Endothelial cell (in vitro differentiated cells): ENCODE data around the gene VTCN1. TPM values are rescaled to one million over a fixed set of nuclear protein-coding genes. Genes with fewer than 3 reads are reported as not detected.

ENCODE experiments used
- DNase-seq: peaks from one replicate; pipeline ENCODE4 v3.0.0; 2021; ENCODE audit warnings: low spot score
- H3K27ac Mint-ChIP-seq: one replicate; pipeline ENCODE4 v1.8.0; 2021; ENCODE audit warnings: mixed read lengths, inconsistent platforms; ENCODE audit not compliant: unreplicated experiment
- H3K27me3 Mint-ChIP-seq: one replicate; pipeline ENCODE4 v1.8.0; 2021; ENCODE audit warnings: mild to moderate bottlenecking, moderate library complexity, mixed read lengths, inconsistent platforms; ENCODE audit not compliant: unreplicated experiment
- H3K36me3 Mint-ChIP-seq: one replicate; pipeline ENCODE4 v1.8.0; 2021; ENCODE audit warnings: mild to moderate bottlenecking, low read depth, mixed read lengths, inconsistent platforms; ENCODE audit not compliant: unreplicated experiment
- H3K4me1 Mint-ChIP-seq: one replicate; pipeline ENCODE4 v1.8.0; 2021; ENCODE audit warnings: mild to moderate bottlenecking, mixed read lengths, inconsistent platforms; ENCODE audit not compliant: unreplicated experiment
- H3K4me3 Mint-ChIP-seq: one replicate; pipeline ENCODE4 v1.8.0; 2021; ENCODE audit warnings: mild to moderate bottlenecking, mixed read lengths, inconsistent platforms; ENCODE audit not compliant: unreplicated experiment
- H3K9me3 Mint-ChIP-seq: one replicate; pipeline ENCODE4 v1.8.0; 2021; ENCODE audit warnings: mixed read lengths, inconsistent platforms; ENCODE audit not compliant: unreplicated experiment
- total RNA-seq: library from RNA; stranded (reverse); fragmentation: NEBNext Ultra II Directional; extraction: Animal tissue kit (Norgen Biotek cat#: 25700); gene quantifications from one replicate; pipeline ENCODE4 v1.2.1, GENCODE V29; 2021; ENCODE audit not compliant: unreplicated experiment
- TF ChIP-seq, protein P1 (sequence below): fragments of 200-600 bp; sonication (generic); IDR thresholded peaks from one replicate; pipeline ENCODE4 v1.5.0; 2021; ENCODE audit warnings: antibody characterized with exemption; ENCODE audit not compliant: unreplicated experiment

Gene VTCN1
- total RNA-seq, 1 donor from 2014 or later, result 0.23 TPM

DNA sequence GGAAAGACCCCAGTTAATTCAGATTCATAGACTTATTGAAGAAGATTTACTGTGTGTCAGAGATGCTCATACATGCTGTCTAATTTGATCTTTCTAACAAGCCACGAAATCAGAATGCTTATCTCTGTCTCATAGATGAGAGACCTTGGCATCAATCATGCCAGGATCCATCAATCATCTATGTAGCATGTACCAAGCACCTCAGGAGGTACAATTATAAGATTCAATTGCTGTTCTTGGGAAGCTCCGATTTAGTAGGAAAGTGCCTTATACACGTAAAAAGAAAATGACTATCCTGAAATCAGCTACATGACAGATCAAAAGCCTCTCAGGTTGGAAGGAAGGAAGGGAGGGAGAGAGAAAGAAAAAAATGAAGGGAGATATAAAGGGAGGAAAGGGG, 18.5 kb upstream of the VTCN1 start:
- H3K9me3 Mint-ChIP-seq, result no peaks in the 10 kb centered on the region
- TF ChIP-seq, protein P1, sequence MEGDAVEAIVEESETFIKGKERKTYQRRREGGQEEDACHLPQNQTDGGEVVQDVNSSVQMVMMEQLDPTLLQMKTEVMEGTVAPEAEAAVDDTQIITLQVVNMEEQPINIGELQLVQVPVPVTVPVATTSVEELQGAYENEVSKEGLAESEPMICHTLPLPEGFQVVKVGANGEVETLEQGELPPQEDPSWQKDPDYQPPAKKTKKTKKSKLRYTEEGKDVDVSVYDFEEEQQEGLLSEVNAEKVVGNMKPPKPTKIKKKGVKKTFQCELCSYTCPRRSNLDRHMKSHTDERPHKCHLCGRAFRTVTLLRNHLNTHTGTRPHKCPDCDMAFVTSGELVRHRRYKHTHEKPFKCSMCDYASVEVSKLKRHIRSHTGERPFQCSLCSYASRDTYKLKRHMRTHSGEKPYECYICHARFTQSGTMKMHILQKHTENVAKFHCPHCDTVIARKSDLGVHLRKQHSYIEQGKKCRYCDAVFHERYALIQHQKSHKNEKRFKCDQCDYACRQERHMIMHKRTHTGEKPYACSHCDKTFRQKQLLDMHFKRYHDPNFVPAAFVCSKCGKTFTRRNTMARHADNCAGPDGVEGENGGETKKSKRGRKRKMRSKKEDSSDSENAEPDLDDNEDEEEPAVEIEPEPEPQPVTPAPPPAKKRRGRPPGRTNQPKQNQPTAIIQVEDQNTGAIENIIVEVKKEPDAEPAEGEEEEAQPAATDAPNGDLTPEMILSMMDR, result no peak
- no peaks in the 10 kb centered on the region for H3K36me3 Mint-ChIP-seq
- no peak for DNase-seq
- no peak overlapping the region for H3K27ac Mint-ChIP-seq
- H3K4me3 Mint-ChIP-seq, result no peak overlapping the region
- no peaks in the 10 kb centered on the region for H3K4me1 Mint-ChIP-seq
- no peaks in the 10 kb centered on the region for H3K27me3 Mint-ChIP-seq

DNA sequence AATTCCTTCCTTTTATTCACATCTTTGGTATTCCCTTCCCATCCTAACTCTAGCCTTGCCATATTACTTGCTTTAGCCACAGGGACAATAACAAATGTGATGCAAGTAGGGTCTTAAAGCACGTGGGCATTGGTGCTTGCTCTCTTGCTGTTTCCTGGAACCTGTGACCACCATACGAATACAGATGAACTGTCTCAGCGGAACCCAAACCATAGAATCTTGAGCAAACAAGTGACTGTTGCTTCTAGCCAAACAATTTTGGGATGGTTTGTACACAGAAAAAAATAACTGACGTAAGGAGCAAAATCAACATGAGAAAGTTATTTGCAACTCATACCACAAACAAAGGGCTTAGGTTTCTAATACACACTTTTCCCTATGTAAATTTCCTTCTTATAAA, 15.2 kb upstream of the VTCN1 start:
- TF ChIP-seq, protein P1, result no peak
- H3K4me3 Mint-ChIP-seq, result no peak overlapping the region
- H3K27me3 Mint-ChIP-seq, result no peaks in the 10 kb centered on the region
- H3K9me3 Mint-ChIP-seq, result no peaks in the 10 kb centered on the region
- no peak overlapping the region for H3K27ac Mint-ChIP-seq
- H3K4me1 Mint-ChIP-seq, result no peaks in the 10 kb centered on the region
- no peak for DNase-seq
- H3K36me3 Mint-ChIP-seq, result no peaks in the 10 kb centered on the region

- TF ChIP-seq, protein P1, result no peak
- no peaks in the 10 kb centered on the region for H3K9me3 Mint-ChIP-seq
- H3K4me3 Mint-ChIP-seq, result no peak overlapping the region
- no peaks in the 10 kb centered on the region for H3K36me3 Mint-ChIP-seq
- DNase-seq, result no peak
- H3K27me3 Mint-ChIP-seq, result peaks cover 4% of the 10 kb centered on the region
- no peaks in the 10 kb centered on the region for H3K4me1 Mint-ChIP-seq
- H3K27ac Mint-ChIP-seq, result no peak overlapping the region
Measured at GRCh38 chr1:117216718-117217117, 6.0 kb upstream of the VTCN1 start.

DNA sequence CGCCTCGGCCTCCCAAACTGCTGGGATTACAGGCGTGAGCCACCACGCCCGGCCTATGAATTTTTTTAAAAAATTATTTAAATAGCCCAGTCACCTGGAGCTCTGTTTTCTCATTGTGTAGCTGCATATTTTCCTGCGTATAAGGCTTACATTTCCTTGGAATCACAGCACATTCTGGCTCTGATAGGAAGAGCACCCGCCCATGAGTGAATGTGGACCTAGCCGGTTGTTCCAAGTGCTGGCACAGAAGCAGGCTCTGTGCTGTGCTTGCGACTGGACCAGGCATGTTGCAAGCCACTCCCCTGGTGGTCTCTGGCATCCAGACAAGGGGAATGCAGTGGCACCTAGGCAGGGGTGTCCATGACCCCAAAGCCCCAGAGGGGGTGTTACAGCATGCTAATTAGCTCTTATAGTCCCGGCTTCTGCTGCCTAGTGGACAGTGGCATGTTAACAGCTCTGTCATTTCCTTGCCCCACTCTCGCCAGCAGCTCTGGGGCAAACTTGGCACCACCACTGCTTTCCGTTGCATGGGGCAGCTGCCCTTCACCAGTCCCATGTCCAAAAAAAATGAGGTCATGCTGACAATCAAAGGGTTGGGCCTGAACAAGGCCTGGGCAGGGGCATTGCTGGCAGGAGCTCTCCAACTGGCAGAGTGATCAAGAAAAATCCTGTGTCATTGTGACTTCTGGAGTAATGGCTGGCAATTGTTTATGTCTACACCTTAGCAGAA, 5.2 kb upstream of the VTCN1 start:
- Mint-ChIP-seq H3K4me3 (no peak overlapping the region), H3K27ac (no peak overlapping the region), H3K27me3 (peaks cover 4% of the 10 kb centered on the region), H3K4me1 (no peaks in the 10 kb centered on the region), H3K9me3 (no peaks in the 10 kb centered on the region), H3K36me3 (no peaks in the 10 kb centered on the region)
- no peak for DNase-seq
- TF ChIP-seq, protein P1, result no peak

DNA sequence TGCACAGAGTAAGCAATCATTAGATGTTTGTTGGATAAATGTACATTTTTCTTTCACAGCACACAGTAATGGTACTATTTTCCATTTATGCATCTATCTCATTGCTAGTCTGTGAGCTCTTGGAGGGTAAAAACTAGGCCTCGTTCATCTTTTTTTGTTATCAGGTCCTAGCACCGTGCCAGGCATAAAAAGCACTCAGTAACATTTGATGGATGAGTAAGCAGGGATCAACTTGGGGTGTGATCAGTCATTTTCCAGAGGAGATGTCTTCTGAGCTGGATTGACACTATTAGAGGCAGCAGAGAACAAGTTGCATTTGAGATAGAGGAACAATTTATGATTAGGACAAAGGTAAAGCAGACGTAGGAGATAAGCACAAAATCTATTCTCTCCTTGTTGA, 4.3 kb upstream of the VTCN1 start:
- no peaks in the 10 kb centered on the region for H3K4me1 Mint-ChIP-seq
- H3K4me3 Mint-ChIP-seq, result no peak overlapping the region
- no peaks in the 10 kb centered on the region for H3K9me3 Mint-ChIP-seq
- H3K36me3 Mint-ChIP-seq, result no peaks in the 10 kb centered on the region
- TF ChIP-seq, protein P1, result no peak
- no peak overlapping the region for H3K27ac Mint-ChIP-seq
- H3K27me3 Mint-ChIP-seq, result peaks cover 4% of the 10 kb centered on the region
- DNase-seq, result no peak
